ENCODE results near the gene ZBED6.

DNA sequence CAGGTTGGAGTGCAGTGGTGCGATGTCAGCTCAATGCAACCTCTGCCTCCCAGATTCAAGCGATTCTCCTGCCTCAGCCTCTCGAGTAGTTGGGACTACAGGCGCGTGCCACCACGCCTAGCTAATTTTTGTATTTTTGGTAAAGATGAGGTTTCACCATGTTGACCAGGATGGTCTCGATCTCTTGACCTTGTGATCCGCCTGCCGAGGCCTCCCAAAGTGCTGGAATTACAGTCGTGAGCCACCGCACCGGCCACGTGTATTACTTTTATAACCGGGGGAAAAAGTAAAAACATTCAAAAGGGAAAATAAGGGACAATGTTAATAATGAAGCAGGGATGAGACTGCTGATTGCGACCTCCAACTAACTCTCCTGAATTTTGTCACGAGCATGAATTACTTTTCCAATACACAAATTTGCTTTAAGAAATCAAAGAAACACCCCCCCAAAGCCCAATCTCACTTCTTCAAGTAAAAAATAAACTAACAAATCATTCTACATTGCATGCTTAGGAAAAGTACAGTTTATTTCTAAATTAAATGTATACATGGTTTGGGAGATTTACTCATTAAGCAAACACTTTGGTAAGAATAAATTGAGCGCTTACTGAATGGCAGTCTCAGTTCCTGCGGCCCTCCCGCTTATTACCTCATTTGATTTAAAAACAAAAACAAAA lies 521 bp upstream of the ZBED6 start:
- TF ChIP-seq RFX5 (IDR thresholded peaks at IDR 0.05; ENCODE audit: low read length), result no peak
- TF ChIP-seq CTCF (IDR thresholded peaks at IDR 0.05), result no peak
- TF ChIP-seq, protein P1, sequence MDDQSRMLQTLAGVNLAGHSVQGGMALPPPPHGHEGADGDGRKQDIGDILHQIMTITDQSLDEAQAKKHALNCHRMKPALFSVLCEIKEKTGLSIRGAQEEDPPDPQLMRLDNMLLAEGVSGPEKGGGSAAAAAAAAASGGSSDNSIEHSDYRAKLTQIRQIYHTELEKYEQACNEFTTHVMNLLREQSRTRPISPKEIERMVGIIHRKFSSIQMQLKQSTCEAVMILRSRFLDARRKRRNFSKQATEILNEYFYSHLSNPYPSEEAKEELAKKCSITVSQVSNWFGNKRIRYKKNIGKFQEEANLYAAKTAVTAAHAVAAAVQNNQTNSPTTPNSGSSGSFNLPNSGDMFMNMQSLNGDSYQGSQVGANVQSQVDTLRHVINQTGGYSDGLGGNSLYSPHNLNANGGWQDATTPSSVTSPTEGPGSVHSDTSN (IDR thresholded peaks at IDR 0.05), result no peak
- TF ChIP-seq POLR2AphosphoS5 (IDR thresholded peaks at IDR 0.05; ENCODE audit: low read depth, low read length), result no peak

Data from SK-N-SH (cell line).